ENCODE results near the gene SLC35F6.

GRCh38 chr2:26756337-26756736, 7.7 kb upstream of the SLC35F6 start:
- TF ChIP-seq TAF1 (IDR thresholded peaks at IDR 0.05; ENCODE audit: borderline replicate concordance, insufficient read depth, low read length) = no peak
- no peak for TF ChIP-seq SIN3A (IDR thresholded peaks at IDR 0.05; ENCODE audit: borderline replicate concordance, insufficient read depth, low read length)
- TF ChIP-seq, protein P1, sequence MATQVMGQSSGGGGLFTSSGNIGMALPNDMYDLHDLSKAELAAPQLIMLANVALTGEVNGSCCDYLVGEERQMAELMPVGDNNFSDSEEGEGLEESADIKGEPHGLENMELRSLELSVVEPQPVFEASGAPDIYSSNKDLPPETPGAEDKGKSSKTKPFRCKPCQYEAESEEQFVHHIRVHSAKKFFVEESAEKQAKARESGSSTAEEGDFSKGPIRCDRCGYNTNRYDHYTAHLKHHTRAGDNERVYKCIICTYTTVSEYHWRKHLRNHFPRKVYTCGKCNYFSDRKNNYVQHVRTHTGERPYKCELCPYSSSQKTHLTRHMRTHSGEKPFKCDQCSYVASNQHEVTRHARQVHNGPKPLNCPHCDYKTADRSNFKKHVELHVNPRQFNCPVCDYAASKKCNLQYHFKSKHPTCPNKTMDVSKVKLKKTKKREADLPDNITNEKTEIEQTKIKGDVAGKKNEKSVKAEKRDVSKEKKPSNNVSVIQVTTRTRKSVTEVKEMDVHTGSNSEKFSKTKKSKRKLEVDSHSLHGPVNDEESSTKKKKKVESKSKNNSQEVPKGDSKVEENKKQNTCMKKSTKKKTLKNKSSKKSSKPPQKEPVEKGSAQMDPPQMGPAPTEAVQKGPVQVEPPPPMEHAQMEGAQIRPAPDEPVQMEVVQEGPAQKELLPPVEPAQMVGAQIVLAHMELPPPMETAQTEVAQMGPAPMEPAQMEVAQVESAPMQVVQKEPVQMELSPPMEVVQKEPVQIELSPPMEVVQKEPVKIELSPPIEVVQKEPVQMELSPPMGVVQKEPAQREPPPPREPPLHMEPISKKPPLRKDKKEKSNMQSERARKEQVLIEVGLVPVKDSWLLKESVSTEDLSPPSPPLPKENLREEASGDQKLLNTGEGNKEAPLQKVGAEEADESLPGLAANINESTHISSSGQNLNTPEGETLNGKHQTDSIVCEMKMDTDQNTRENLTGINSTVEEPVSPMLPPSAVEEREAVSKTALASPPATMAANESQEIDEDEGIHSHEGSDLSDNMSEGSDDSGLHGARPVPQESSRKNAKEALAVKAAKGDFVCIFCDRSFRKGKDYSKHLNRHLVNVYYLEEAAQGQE (IDR thresholded peaks at IDR 0.05; ENCODE audit: insufficient read depth in 1 of 2, low read depth in 2 of 2, low read length in 2 of 2) = no peak
- no peak for TF ChIP-seq POLR2AphosphoS5 (IDR thresholded peaks at IDR 0.05; ENCODE audit: low read depth, low read length)
- no peak for TF ChIP-seq FOXP2 (optimal IDR thresholded peaks at IDR 0.05; ENCODE audit: borderline replicate concordance, extremely low read depth, extremely low read length, insufficient read depth)

Measured in PFSK-1 (cell line).